ENCODE measurements around the gene CENPP.

Gene CENPP

DNA sequence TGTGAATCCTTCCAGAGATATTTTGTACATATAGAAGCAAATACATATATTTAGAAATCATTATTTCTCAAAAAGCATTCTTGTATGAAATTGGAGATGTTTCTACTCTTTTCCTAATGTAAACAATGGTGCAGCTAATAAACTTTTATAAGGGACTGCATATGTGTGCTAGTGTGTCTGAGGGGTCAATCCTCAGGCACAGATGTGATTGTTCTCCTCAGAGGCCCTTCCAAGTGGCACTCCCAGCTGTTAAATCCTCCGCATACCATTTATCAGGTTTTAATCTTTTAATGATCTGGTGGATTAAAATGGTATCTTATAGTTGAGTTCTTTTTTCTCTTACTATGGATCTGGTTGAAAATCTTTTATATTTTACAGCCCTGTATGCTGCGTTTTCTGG, 104.1 kb downstream of the CENPP start:
- DNase-seq, result no peak

DNA sequence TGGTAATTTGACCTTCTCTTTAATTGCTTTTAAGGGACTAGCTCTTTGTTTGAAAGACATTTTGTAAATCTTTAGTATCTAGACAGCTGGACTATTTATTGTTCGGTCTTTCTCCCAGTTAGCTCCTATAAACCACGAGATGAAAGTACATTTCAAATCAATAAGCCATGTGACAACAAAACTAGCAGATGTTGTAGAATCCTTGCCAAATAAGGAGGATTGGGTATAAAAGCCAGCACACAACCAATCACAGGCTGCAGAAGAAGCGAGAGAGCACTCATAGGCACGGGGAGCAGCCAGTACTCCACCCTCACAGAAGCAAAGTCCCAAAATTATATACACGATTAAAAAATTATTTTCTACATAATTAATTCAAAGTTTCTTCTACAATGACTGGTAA, 106.6 kb downstream of the CENPP start:
- no peak for DNase-seq

DNA sequence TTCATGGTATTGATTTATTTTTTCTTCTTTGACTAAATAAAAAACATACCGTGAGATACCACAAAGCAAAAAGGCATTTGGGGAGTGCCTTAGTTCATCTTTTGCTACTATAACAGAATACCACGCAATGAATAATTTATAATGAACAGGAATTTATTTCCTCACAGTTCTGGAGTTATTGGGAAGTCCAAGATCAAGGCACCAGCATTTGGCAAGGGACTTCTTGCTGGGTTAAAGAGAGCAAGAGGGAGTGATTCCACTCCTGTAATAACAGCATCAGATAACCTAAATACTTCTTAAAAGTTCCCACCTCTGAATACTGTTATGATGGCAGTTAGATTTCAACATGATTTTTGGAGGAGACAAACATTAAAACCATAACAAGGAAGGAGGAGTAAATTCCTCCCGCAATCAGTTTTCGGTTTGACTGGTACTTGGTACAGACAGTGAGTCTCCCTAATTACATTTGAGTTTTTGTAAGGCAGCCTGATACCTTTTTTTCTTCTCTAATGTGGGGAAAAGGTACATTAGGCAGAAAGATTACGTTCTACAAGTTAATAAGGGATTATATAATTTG, 107.3 kb downstream of the CENPP start:
- no peak for DNase-seq

DNA sequence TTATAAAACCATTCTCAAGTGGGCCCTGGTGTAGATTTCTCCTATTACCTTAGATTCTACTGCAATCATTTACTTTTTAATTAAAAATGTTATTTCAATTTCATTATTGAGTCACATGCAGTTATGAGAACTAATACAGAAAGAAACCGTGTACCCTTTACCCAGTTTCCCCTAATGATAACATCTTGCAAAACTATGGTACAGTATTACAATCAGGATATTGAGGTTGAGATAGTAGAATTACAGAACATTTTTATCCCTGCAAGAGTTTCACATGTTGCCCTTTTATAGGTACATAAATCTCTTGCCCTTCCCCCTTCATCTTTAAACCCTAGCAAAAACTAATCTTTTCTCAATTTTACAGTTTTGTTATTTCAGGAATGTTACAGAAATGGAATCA, 109.5 kb downstream of the CENPP start:
- DNase-seq, result no peak

DNA sequence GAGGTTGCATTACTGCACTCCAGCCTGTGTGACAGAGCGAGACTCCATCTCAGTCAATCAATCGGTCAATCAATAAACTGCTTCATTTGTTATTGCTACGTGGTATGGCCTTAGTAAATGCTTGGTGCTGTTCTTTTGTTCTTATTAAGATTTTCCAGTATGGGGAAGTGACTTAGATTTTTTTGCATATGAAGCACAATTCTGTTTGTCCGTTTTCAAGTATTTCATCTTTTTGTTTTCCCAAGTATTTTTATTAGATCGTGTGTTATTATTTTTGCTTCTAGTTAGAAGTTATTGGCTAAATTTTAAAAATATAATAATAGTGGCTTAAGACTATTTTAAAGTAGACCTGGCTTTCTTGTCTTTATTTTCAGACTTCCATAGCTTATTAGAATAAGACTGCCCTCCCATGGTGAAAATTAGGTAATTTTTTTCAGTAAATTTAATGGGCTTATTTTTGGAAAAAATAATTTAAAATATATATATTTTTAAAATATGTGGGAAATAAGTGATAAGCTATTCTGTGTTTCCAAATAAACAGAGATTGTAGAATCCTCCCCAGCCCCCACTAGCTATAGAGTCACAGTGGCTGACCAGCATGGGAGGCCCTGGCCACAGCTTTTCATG, 113.3 kb downstream of the CENPP start:
- DNase-seq, result no peak

DNA sequence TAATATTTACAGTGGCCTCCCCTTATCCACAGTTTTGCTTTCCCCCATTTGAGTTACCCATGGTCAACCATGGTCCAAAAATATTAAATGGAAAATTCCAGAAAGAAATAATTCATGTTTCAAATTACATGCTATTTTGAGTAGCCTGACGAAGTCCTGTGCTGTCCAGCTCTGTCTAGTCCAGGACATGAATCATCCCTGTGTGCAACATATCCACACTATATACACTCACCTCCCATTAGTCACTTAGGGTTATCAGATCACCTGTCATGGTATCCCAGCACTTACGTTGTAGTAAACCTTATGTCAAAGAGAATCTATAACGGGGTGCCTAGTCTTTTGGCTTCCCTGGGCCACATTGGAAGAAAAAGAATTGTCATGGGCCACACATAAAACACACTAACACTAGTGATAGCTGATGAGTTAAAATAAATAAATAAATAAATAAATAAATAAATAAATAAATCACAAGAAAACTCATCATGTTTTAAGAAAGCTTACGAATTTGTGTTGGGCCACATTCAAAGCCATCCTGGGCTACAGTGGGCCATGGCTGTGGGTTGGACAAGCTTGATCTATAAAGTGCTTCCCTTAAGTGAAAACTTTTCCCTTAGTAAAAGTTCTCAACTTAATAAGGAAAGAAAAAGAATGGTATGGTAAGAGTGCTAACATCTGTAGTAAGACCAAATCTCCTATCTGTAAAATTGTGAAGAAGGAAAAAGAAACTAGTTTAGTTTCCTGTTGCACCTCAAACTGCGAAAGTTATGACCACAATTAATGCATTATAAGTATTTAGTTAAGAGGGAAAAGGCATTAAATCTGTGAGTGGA, 114.4 kb downstream of the CENPP start:
- DNase-seq, result no peak

DNA sequence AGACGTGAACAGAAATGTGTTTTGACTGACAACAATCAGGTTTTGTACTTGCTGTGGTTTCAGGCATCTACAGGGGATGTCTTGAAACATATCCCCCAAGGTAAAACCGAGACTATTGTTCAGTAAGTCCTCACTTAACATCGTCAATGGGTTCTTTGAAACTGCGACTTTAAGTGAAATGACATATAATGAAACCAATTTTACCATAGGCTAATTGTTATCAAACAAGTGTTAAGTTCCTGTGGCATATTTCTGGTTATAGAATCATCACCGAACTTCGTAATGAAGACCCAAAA, 114.9 kb downstream of the CENPP start:
- no peak for DNase-seq

DNA sequence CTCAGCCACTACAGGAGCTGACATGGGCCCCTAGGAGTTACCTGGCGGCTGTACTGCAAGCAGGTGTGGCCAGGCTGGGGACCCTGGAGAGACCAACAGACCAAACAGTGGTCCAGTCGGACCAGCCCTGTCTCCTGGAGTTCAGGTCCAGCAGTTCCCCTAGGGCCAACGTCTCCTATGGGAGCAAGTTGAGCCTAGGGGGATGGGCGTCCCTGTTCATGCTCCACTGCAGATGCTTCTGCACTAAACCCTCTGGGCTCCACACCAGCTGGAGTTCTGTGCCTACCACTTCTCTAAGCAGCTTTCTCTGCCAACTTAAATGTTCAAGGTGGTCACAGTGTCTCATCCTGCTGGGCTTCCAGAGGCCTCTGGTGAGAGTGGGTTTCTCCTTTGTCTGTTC, 119.1 kb downstream of the CENPP start:
- no peak for DNase-seq

DNA sequence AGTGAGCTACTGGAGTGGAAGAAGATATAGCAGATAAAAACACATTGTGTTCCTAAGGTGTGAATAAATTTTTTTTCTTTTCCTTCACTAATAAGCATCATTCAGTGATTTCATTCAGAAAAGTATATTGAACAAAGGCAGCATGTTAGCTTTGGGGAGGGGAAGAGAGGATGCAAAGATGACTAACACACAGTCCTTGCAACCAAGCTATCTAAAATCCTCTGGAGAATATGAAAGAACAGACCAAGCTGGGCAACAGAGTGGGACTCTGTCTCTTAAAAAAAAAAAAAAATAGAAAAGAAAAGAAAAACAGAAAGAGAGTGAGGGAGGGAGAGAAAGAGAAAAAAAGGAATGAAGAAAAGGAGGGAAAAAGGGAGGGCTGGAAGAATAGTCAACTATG, 120.8 kb downstream of the CENPP start:
- DNase-seq, result no peak

DNA sequence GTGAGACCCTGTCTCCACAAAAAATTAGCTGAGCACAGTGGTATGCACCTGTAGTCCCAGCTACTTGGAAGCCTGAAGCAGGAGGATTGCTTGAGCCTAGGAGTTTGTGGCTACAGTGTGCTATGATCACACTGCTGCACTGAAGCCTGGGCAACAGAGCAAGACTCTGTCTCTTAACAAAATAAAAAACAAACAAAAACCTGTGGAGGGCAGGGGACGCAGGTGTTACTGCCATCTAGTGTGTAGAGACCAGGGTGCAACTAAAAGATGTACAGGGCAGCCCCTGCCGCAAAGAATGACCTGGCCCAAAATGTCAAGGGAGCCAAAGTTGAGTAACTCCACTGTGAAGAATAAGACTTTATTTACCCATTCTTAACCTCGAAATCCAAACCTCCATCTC, 129.5 kb downstream of the CENPP start:
- no peak for DNase-seq

DNA sequence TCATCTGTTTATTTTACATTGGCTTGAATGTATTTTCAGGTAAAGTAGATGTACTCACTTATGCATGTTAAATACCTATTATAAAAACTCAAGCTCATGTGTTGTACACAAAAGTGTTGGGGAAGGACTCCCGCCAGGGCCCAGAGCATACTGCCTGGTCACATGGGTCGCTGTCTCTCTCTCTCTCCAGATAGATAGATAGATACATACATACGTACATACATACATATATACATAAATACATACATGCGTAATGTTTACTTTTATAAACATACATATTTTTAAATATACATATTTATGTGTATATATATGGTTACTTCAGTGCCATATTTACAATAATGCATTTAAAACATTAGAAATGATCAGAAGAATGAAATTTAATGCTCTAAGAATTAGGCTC, 131.8 kb downstream of the CENPP start:
- no peak for DNase-seq

DNA sequence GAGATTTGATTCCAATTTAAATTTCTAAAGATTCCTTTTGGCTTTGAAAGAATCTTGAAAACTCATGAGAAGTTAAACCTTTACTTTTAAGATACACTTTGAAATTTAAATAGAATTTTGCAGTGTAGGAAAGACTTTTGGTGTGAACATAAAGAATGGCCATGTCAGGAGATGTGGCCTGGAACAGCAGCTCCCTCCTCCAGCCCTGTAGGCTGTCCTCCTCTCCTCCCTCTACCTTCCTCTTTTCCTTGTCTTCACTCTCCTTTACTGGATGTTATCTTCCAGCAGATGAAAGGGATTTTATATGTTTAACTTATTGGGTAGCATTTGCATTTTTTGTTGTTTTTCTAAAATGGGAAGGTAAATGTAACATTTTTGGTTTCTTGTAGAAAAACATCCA, 137.6 kb downstream of the CENPP start:
- no peak for DNase-seq

DNA sequence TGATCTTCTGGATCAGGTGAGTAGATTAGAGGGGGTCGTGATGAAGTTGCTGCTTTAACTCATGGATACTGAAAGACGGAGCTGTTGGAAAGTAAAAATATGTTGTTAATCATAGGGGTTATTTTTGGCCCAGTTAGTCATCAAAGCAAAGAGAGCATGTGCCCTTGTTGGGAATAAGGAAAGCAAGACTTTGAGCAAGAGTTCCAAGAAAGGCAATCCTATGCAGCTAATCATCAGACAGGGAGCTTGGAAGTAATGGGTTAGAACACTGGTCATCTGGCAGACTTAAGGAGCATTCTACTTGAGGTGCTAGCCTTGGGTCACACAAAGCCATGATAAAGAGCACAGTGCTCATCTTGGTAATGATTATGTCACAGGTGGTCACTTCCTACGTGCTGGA, 138.2 kb downstream of the CENPP start:
- no peak for DNase-seq

DNA sequence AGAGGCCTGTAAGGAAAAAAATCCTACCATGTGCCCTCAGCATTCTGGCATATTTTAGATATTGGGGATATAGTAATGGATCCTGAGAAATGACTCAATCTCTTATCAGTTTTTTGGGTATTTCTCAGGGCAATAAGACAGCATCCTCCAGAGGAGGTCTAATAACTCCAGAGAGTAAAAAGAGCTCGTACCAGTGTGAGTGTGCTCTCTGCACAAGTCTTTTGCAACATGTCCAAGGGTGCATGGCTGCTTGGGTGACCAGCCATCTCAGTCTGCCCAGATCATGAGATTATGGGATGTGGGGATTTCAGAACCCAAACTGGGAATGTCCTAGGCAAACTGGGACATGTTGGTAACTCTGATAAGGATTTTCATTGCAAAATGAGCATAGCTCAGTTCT, 141.3 kb downstream of the CENPP start:
- DNase-seq, result no peak

DNA sequence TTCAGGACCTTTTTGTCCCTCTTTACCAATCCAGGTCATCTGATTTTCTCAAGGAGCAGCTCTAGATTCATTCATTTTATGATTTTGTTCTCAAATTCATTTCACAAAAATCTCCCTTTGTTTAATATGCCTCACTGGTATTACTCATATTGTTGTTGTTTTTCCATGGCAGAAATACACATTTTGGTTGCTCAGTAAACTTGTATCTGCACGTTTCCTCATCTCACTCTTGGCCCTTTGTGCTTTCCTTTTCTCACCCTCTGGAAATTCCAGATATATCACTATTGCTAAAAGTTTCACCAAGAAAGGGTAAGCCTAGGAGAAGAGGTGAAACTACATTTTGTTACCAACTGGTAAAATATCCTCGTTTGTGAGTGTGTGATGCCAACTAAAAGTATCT, 141.8 kb downstream of the CENPP start:
- DNase-seq, result no peak

DNA sequence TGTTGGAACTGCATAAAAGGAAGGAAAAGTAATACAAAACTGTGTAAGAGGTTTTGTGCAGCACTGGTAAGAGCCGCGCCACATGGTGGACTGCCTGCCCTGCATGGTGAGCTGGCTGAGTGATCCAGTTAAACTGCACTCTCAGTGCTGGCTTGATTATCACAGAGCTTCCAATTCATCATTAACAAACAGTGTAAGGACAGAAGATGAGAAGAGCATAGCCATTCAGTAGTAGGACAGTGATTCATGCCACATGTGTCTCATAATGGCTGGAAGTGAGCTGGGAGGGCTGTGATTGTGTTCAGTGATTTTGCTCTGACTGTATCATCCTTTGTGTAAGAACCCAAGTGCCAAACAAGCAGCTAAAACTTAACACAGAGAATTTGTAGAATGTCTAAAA, 142.5 kb downstream of the CENPP start:
- no peak for DNase-seq

DNA sequence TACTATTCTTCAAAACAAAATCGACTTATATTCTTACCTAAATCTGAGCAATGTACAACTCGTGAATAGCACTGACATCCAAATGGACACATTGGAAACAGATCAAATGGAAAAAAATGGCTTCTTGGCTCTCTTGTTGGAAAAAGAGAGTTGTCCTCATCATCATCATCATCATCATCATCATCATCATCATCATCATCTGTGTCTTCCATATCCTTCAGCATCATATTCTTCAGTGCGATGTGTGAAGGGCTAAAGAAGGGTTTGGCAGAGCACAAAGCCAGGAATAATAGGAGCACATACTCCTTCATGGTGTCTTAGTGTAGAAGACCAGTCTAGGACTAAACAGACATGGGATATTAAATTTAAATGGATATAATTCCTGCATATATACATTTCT, 148.8 kb downstream of the CENPP start:
- no peak for DNase-seq

DNA sequence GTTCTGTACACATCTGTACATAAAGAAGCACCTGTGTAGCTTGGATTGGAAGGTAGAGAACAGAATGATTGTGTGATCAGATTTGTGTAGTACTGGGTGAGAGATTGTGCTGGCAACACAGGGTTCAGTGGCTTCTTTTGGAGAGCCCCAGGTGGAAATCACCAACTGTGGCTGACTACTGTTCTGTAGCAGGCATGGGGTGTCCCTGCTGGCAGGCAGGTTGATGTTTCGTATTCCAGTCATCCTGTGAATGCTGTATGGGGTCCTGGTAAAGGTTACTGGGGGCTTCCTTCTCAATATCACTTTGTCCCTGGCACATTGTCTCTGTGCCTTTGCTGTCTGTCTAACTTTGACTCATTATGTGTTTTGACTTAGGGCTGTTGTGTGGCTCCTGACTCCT, 151.2 kb downstream of the CENPP start:
- DNase-seq, result no peak

DNA sequence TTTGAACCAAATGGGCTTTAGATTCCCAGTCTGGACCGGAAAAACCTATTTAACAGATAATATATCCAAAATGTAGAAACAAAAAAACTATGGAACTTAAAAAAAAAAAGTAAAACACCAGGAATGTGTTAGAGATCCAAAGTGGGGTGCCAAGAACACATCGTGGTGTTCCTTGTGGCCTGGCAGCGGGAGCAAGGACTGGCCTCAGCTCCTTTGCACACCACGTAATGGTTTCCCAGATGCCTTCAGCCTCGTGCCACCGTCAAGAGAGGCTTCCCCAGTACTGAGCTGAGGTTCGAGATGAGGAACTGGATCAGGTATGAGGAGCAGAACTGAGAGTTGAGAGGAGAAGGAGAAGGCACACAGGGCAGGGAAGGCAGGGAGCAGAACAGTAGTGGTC, 153.0 kb downstream of the CENPP start:
- DNase-seq, result no peak

DNA sequence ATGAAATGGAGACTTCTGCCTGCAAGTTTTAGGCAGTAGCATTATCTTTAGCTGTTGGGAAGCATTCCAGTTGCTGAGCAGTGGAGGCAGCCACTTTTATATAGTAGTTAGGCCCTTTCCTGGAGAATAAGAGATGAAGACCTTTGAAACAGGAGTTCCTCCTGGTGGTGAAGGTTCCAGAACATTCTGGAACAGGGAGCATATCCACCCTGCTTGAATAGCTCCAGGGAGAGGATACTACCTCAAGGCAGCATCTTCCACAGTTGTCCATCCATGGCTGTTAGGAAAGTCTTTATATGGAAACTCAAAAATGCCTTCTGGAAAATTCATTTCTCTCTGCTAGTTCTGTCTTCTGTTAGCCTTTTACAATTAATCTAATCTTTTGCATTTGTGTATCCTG, 153.6 kb downstream of the CENPP start:
- no peak for DNase-seq

DNA sequence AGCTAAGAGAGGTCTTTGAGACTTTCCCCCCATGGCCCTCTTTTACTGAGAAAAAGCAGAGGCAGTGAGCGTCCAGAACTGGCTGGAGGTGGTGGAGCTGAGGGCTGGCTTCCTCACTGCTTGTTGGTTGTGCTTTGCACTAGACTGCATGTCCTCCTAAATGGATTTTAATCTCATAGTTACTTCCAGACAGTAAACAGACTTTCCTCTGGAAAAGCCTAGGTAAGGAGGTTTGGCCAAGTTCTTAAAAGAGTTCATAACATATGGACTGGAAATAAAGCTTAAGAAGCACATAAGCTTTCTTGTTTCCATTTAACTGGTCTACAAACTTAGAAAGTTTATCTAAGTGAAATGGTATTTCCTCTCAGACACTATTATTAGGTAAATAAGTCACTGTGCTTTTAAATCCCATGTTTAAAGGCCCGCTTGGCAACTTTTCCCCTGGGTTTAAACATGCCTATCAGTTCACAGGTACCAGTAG, 154.6 kb downstream of the CENPP start:
- no peak for DNase-seq

DNA sequence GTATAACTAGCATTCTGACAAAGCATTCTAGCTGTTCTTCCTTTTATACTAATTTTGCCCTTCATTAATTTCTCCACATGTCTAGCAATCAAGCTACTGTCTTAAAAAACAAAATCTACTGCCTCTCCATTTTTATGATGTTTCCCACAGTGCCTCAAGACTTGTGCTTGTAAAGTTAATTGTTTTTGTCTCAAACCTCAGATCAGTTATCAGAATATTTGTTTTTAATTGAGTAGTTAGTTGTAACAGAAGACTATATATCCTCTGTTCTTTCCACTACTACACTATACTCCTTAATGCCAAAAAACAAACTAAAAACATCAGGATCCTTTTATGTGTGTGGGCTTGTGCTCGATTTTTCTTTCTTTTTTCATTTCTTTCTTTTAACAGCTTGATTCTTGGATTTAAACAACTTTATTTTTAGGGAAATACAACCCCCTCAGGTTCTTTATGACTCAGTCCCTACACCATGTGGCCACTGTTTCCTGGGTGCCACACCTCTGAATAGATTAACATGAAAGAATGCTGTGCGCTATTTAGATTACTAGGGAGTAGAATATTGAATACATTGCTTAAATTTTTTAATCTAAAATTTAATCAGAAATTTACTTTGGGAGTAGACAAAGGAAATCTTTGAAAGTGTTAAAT, 155.4 kb downstream of the CENPP start:
- DNase-seq, result no peak

DNA sequence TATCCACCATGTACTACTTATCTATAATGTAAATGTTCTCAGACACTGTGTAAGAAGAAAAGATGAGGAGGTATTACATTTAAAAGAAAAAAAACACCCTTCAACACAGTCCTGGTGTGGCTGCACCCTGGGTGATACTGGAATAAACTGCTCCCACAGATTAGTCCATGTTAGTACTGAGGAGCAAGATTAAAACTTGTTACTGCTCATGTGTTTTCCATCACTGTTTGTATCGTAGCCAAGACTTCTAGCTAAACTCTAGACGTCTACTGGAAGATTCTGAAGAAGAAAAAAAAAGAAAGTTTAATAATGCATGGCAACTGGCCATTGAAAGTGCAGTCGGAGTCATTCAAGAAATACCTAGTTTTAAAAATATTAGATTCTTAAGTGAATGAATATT, 156.6 kb downstream of the CENPP start, which contains the start of gene ASPN:
ASPN (minus strand) TSS at position 178 of the 400 bp plus-strand sequence.
- DNase-seq, result no peak

DNA sequence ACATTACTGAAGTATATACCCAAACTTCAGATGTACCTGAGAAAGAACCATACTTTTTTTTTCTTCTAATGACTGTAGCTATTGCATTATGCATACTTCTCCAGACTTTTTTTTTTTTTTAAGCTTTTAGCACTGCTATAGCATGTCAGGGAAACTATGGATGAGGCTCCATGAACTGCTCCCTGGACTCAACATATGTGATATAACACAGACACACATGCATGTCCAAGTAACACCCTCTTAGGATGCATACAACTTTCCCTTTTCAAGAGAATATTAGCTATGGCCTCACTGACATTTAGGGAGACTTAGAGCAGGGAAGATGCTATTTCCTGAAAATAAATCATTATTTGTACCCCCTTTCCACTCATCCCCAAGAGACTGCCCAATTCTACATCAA, 157.1 kb downstream of the CENPP start:
- DNase-seq, result no peak
